Adrenal gland (tissue), 12 donors: ENCODE measurements around the gene BCAR3. TPM values are rescaled to one million over a fixed set of nuclear protein-coding genes. Genes with fewer than 3 reads are reported as not detected.

ENCODE experiments used
- DNase-seq, 7 donors: peaks; one replicate each; pipeline ENCODE4 v3.0.0-alpha.2; 2019 to 2020
- H3K27ac ChIP-seq, 5 donors: fragments of 200-600 bp; sonication (generic) in 4 of 5; 1 replicate in 3 of 5; 2 replicates in 2 of 5; pipeline versions ENCODE4 v1.5.1 to v1.8.0; 2016 to 2020; ENCODE audit warnings: mild to moderate bottlenecking in 1 of 5
- H3K27me3 ChIP-seq: fragments of 200-600 bp; 2 replicates; pipeline ENCODE4 v1.8.0; 2021
- H3K36me3 ChIP-seq, 2 donors: fragments of 200-600 bp; replicated peaks in 1 of 2; 1 replicate in 1 of 2; 2 replicates in 1 of 2; pipeline versions ENCODE4 v1.5.1 to v1.8.0; 2018 to 2022
- H3K4me1 ChIP-seq, 2 donors: fragments of 200-600 bp; replicated peaks in 1 of 2; 1 replicate in 1 of 2; 2 replicates in 1 of 2; pipeline versions ENCODE4 v1.5.1 to v1.8.0; 2018 to 2021
- H3K4me3 ChIP-seq, 4 donors: fragments of 200-600 bp; sonication (generic) in 3 of 4; one replicate each; pipeline ENCODE4 v1.5.1; 2016 to 2018
- H3K9me3 ChIP-seq, 3 donors: fragments of 200-600 bp; sonication (generic) in 1 of 3; replicated peaks in 1 of 3; 1 replicate in 2 of 3; 2 replicates in 1 of 3; pipeline versions ENCODE4 v1.5.1 to v1.8.0; 2016 to 2021
- CTCF ChIP-seq, 6 experiments: fragments of 450-650 bp in 4 of 6; fragments of 200-600 bp in 2 of 6; sonication (generic) in 1 of 6; IDR thresholded peaks; 1 replicate in 5 of 6; 2 replicates in 1 of 6; pipeline versions ENCODE4 v1.5.1 to v1.8.0; 2016 to 2021; ENCODE audit warnings: antibody characterized with exemption in 6 of 6, mild to moderate bottlenecking in 2 of 6, moderate library complexity in 1 of 6
- POLR2A ChIP-seq, 2 donors: fragments of 450-650 bp; IDR thresholded peaks; one replicate each; pipeline ENCODE4 v1.6.1; 2017; ENCODE audit warnings: antibody characterized with exemption in 2 of 2, mild to moderate bottlenecking in 2 of 2, moderate library complexity in 1 of 2
- WGBS, 4 donors: extraction: QIAGEN DNeasy Blood & Tissue Kit in 2 of 4; methylation state at CpG; one replicate each; pipeline versions ENCODE4 v1.1.5 to v1.1.7; 2013 to 2017; 5-methylcytosine and 5-hydroxymethylcytosine counted together
- intact Hi-C, 2 donors: fragments of 100-400 bp; cut with DNase I; formaldehyde crosslinking; loops; one replicate each; pipeline versions ENCODE4 v1.14.1 to v1.15.0; 2022 to 2023
- polyA plus RNA-seq, 3 donors: library from polyadenylated mRNA; stranded (reverse); fragments of 200-250 nt in 2 of 3; fragments of 350-450 nt in 1 of 3; fragmentation: Illumina TruSeq in 1 of 3; extraction: RNeasy Lipid Tissue Mini Kit (QIAGEN cat#74804) in 1 of 3; gene quantifications; one replicate each; pipeline ENCODE4 v1.2.3, GENCODE V29; 2013 to 2014
- total RNA-seq, 9 donors: library from RNA; depleted of rRNA in 4 of 9; stranded (reverse); fragments of >200 nt in 4 of 9; fragments of 120-200 nt in 1 of 9; fragmentation: NEBNext Ultra II Directional in 1 of 9; extraction: Animal tissue kit (Norgen Biotek cat#: 25700) in 1 of 9; gene quantifications; one replicate each; pipeline versions ENCODE4 v1.1.0 to v1.2.4, GENCODE V29; 2013 to 2023
- donor health status: healthy with polysubstance abuse.
- donor health status: Bipolar disorder and iron deficiency.
- donor health status: DM: yes; HTN: yes; CAD: no.
- donor health status: DM: no; HTN: no; CAD: no.
- donor health status: DM: no; HTN: no; CAD: no.
- donor health status: DM: yes; HTN: yes; CAD: no.

Gene BCAR3
- total and polyA plus RNA-seq, 12 donors, result 6.5 to 31.6 (median 23.9) TPM

- intact Hi-C loops, result no loop called here
Measured at GRCh38 chr1:93533677-93534076, 148.0 kb downstream of the BCAR3 start.

DNA sequence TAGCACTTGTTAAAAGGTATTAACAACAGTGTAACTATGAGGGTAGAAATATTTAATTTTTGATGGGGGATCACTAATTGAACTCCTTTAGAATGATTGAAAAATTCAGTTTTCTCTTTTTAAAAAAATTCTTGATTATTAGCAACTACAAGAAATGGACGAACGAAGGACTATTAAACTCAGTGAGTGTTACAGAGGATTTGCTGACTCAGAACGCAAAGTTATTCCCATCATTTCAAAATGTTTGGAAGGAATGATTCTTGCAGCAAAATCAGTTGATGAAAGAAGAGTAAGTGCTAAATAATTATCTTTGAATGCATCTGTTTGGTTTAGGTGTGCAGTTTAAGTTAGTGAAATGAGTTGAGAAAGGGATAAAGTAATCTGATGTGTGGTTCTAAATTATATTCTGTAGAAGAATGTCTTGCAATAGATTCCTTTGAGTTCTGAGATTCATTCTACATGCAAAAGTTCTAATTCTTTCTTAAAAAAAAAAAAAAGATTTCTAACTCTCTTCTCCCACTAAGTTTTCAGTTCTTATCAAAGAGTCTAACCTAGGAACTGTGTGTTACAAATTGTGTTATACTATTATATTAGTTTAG is 148.8 kb downstream of the BCAR3 start:
- H3K27ac ChIP-seq, result no peak overlapping the region
- TF ChIP-seq POLR2A (IDR thresholded peaks at IDR 0.05), result no peak
- no peak for TF ChIP-seq CTCF (IDR thresholded peaks at IDR 0.05)
- H3K4me3 ChIP-seq, result no peak overlapping the region
- DNase-seq, result no peak
- H3K4me1 ChIP-seq, result no peaks in the 10 kb centered on the region
- H3K9me3 ChIP-seq, result no peaks in the 10 kb centered on the region
- no peaks in the 10 kb centered on the region for H3K36me3 ChIP-seq
- no peaks in the 10 kb centered on the region for H3K27me3 ChIP-seq
- WGBS, 4 donors, result 97 to 99% (median 98%) methylated on average over 3 of the region's 3 CpGs
- intact Hi-C loops, result no loop called here

More at GRCh38 chr1:93533677-93534076, 148.0 kb downstream of the BCAR3 start:
- no peak for DNase-seq
- TF ChIP-seq CTCF (IDR thresholded peaks at IDR 0.05) (no peak), POLR2A (IDR thresholded peaks at IDR 0.05) (no peak)
- H3K9me3 ChIP-seq, result no peaks in the 10 kb centered on the region
- H3K27me3 ChIP-seq, result no peaks in the 10 kb centered on the region
- no peak overlapping the region for H3K27ac ChIP-seq
- H3K36me3 ChIP-seq, result no peaks in the 10 kb centered on the region
- no peak overlapping the region for H3K4me3 ChIP-seq
- no peaks in the 10 kb centered on the region for H3K4me1 ChIP-seq

DNA sequence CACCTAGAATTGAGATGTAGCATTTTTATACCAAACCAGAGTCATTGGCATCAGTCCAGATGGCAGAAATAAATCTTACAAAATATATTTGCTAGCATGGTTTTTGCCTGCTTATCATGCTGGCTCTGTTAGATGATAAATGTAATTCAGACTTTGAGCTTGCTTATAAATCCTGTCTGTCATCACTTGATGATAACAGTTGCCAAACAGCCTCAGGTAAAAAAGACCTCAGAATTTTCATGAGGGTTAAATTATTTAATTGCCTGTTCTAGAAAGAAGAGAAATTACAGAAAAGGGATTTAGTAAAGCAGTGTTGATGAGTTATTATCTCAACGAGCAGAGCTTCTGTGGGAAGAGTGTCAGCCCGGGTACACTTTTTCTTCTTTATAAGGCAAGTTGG is 150.4 kb downstream of the BCAR3 start:
- Histone ChIP-seq H3K4me1 (no peaks in the 10 kb centered on the region), H3K27me3 (no peaks in the 10 kb centered on the region), H3K27ac (no peak overlapping the region), H3K9me3 (no peaks in the 10 kb centered on the region), H3K36me3 (no peaks in the 10 kb centered on the region), H3K4me3 (no peak overlapping the region)
- no peak for TF ChIP-seq CTCF (IDR thresholded peaks at IDR 0.05)
- no peak for TF ChIP-seq POLR2A (IDR thresholded peaks at IDR 0.05)
- WGBS, 4 donors, result 66 to 72% (median 68%) methylated on average over 2 of the region's 2 CpGs
- intact Hi-C loops, result no loop called here
- no peak for DNase-seq

DNA sequence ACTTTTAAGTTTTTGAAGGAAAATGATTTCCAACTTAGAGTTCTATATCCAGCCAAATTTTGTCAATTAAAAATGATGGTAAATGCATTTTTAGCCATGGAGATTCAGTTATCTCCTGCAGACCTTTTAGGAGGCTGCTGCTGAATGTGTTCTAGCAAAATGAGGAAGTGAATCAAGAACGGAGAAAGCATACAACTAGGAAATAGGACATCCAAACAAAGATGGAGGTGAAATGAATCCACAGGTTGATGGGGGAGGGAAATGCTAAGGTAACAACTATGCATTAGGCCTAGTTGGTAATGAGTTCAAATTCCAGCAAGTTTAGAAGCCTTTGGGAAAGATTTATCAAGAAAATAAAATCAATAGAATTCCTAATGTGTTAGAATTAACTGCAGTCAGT is 153.2 kb downstream of the BCAR3 start:
- 71 to 84% (median 80%) methylated on average over 1 of the region's 1 CpG for whole genome bisulfite sequencing, 4 donors
- Histone ChIP-seq H3K27me3 (no peaks in the 10 kb centered on the region), H3K9me3 (no peaks in the 10 kb centered on the region), H3K4me1 (no peaks in the 10 kb centered on the region), H3K4me3 (no peak overlapping the region), H3K36me3 (no peaks in the 10 kb centered on the region), H3K27ac (no peak overlapping the region)
- TF ChIP-seq POLR2A (IDR thresholded peaks at IDR 0.05), result no peak
- no peak for TF ChIP-seq CTCF (IDR thresholded peaks at IDR 0.05)
- intact Hi-C loops, result no loop called here
- DNase-seq, result no peak
